OCI-LY7 (cell line): ENCODE data around the gene ACTC1. TPM values are rescaled to one million over a fixed set of nuclear protein-coding genes. Genes with fewer than 3 reads are reported as not detected.

Experiments used
- BruUV-seq: library from RNA; stranded (reverse); fragments of 400-500 nt; replicated peaks from 2 replicates; lab custom pipeline; 2021; lab: Mats Ljungman, UMichigan
- CTCF ChIA-PET: fragments of 300-600 bp; sonication (Branson Sonifier 250); formaldehyde crosslinking; loops from one replicate; lab custom pipeline; 2022; ENCODE audit warnings: antibody characterized with exemption; ENCODE audit not compliant: unreplicated experiment; lab: Charles Lee
- POLR2A ChIA-PET: fragments of 300-600 bp; sonication (Branson Sonifier 250); formaldehyde crosslinking; loops from one replicate; lab custom pipeline; 2022; ENCODE audit warnings: antibody characterized with exemption; lab: Charles Lee
- DNase-seq: peaks from one replicate; pipeline ENCODE4 v3.0.0-alpha.2; 2015; ENCODE audit warnings: low spot score
- H2AFZ ChIP-seq: fragments of 200-600 bp; sonication (generic), shearing (Covaris generic); 2 replicates; pipeline ENCODE4 v1.6.1; 2014; ENCODE audit warnings: mild to moderate bottlenecking, antibody characterized with exemption, low read length, moderate library complexity
- H3K27ac ChIP-seq: fragments of 200-600 bp; sonication (generic); 2 replicates; pipeline ENCODE4 v1.5.1; 2014; ENCODE audit warnings: mixed run types, low read depth, mild to moderate bottlenecking, moderate library complexity, low read length, inconsistent platforms; ENCODE audit not compliant: poor library complexity, severe bottlenecking
- H3K36me3 ChIP-seq: fragments of 200-600 bp; sonication (generic); 2 replicates; pipeline ENCODE4 v1.6.1; 2014; ENCODE audit warnings: mild to moderate bottlenecking, antibody characterized with exemption, low read length, moderate library complexity, mixed read lengths; ENCODE audit not compliant: insufficient read depth
- H3K4me1 ChIP-seq: fragments of 200-600 bp; sonication (generic); 2 replicates; pipeline ENCODE4 v1.5.1; 2014; ENCODE audit warnings: mild to moderate bottlenecking, low read length; ENCODE audit not compliant: insufficient read depth, poor library complexity, severe bottlenecking
- H3K4me2 ChIP-seq: fragments of 200-600 bp; sonication (generic); 2 replicates; pipeline ENCODE4 v1.6.1; 2014; ENCODE audit warnings: mild to moderate bottlenecking, low read length
- H3K4me3 ChIP-seq: fragments of 200-600 bp; sonication (generic); 2 replicates; pipeline ENCODE4 v1.5.1; 2014; ENCODE audit warnings: mild to moderate bottlenecking, low read depth, low read length; ENCODE audit not compliant: poor library complexity, severe bottlenecking
- H3K79me2 ChIP-seq: fragments of 200-600 bp; sonication (generic); 2 replicates; pipeline ENCODE4 v1.6.1; 2016; ENCODE audit warnings: low read depth, mild to moderate bottlenecking, low read length, moderate library complexity, mixed read lengths; ENCODE audit not compliant: insufficient read depth
- H3K9me2 ChIP-seq: fragments of 200-600 bp; sonication (generic); 2 replicates; pipeline ENCODE4 v1.6.1; 2016; ENCODE audit warnings: mild to moderate bottlenecking, low read length, mixed read lengths; ENCODE audit not compliant: insufficient read depth
- H3K9me3 ChIP-seq: fragments of 200-600 bp; sonication (generic); 2 replicates; pipeline ENCODE4 v1.6.1; 2014; ENCODE audit warnings: mild to moderate bottlenecking, mixed run types, low read length, mixed read lengths
- H4K20me1 ChIP-seq: fragments of 200-600 bp; sonication (generic); 2 replicates; pipeline ENCODE4 v1.6.1; 2014; ENCODE audit warnings: mild to moderate bottlenecking, antibody characterized with exemption, low read length, moderate library complexity, mixed read lengths; ENCODE audit not compliant: insufficient read depth
- CTCF ChIP-seq: fragments of 200-600 bp; sonication (generic); conservative IDR thresholded peaks from 2 replicates; pipeline ENCODE4 v1.5.1; 2014; ENCODE audit warnings: mild to moderate bottlenecking, antibody characterized with exemption, low read length, moderate library complexity, mixed read lengths
- EZH2phosphoT487 ChIP-seq: fragments of 200-600 bp; sonication (generic); IDR thresholded peaks from 2 replicates; pipeline ENCODE4 v1.6.1; 2018; ENCODE audit warnings: low read depth, borderline replicate concordance, mild to moderate bottlenecking, mixed run types, antibody characterized with exemption, low read length, moderate library complexity, mixed read lengths
- intact Hi-C: fragments of 100-400 bp; cut with micrococcal nuclease; formaldehyde crosslinking; loops from one replicate; pipeline ENCODE4 v1.10.0; 2022; ENCODE audit not compliant: unreplicated experiment
- total RNA-seq, 2 experiments: library from RNA; depleted of rRNA in 1 of 2; stranded (reverse); fragments of >200 nt in 1 of 2; shearing (Covaris generic) in 1 of 2; gene quantifications; 2 replicates each; pipeline ENCODE4 v1.2.3, GENCODE V29; 2014 to 2022

ACTC1 gene
- total RNA-seq, 2 experiments from 2014 or later = not detected

- no peaks in the 10 kb centered on the region for H3K9me3 ChIP-seq
- no TSS peak for BruUV-seq
- no peak overlapping the region for H2AFZ ChIP-seq
- POLR2A ChIA-PET = no interaction called here
- no peak overlapping the region for H3K4me3 ChIP-seq
- H3K36me3 ChIP-seq = no peaks in the 10 kb centered on the region
- H4K20me1 ChIP-seq = no peaks in the 10 kb centered on the region
- CTCF ChIA-PET = no interaction called here
- no peaks in the 10 kb centered on the region for H3K9me2 ChIP-seq
- H3K4me2 ChIP-seq = no peak overlapping the region
- no peaks in the 10 kb centered on the region for H3K4me1 ChIP-seq
- no peak overlapping the region for H3K27ac ChIP-seq
- TF ChIP-seq EZH2phosphoT487 (no peak), CTCF (no peak)
- no peaks in the 10 kb centered on the region for H3K79me2 ChIP-seq
- intact Hi-C loops = no loop called here
- DNase-seq = no peak
Observed at GRCh38 chr15:34794590-34795206, 651 bp downstream of the ACTC1 start.

GRCh38 chr15:34793901-34794300 lies 1.4 kb downstream of the ACTC1 start:
- no TSS peak for BruUV-seq
- intact Hi-C loops = no loop called here
- Histone ChIP-seq H3K9me3 (no peaks in the 10 kb centered on the region), H3K9me2 (no peaks in the 10 kb centered on the region), H3K4me2 (no peak overlapping the region), H3K4me1 (no peaks in the 10 kb centered on the region), H3K4me3 (no peak overlapping the region), H3K27ac (no peak overlapping the region), H2AFZ (no peak overlapping the region), H4K20me1 (no peaks in the 10 kb centered on the region), H3K79me2 (no peaks in the 10 kb centered on the region), H3K36me3 (no peaks in the 10 kb centered on the region)
- TF ChIP-seq CTCF (no peak), EZH2phosphoT487 (no peak)
- ChIA-PET CTCF (no interaction called here), POLR2A (no interaction called here)
- no peak for DNase-seq

- intact Hi-C loops = no loop called here
- H3K36me3 ChIP-seq = no peaks in the 10 kb centered on the region
- no peak overlapping the region for H3K27ac ChIP-seq
- no peaks in the 10 kb centered on the region for H3K9me3 ChIP-seq
- no peak overlapping the region for H2AFZ ChIP-seq
- no peaks in the 10 kb centered on the region for H4K20me1 ChIP-seq
- no peaks in the 10 kb centered on the region for H3K9me2 ChIP-seq
- no peaks in the 10 kb centered on the region for H3K4me1 ChIP-seq
- POLR2A ChIA-PET = interaction anchor here (0.6 kb wide), 1 partner anchor 495 kb away, joined by 3 read pairs; no protein-coding TSS in a partner anchor
- no peaks in the 10 kb centered on the region for H3K79me2 ChIP-seq
- no peak for TF ChIP-seq CTCF
- no peak for TF ChIP-seq EZH2phosphoT487
- DNase-seq = no peak
- H3K4me2 ChIP-seq = no peak overlapping the region
- CTCF ChIA-PET = no interaction called here
- H3K4me3 ChIP-seq = no peak overlapping the region
- no TSS peak for BruUV-seq
Observed at GRCh38 chr15:34793071-34793470, 2.3 kb downstream of the ACTC1 start.
